Brain microvascular endothelial cell (primary cell): Measurements from ENCODE around the gene KIRREL3.

Source experiments
- DNase-seq: peaks from one replicate; pipeline ENCODE4 v3.0.0-alpha.2; 2020
- H3K27ac ChIP-seq: fragments of 250-450 bp; sonication (Bioruptor Pico); 2 replicates; pipeline ENCODE4 v1.5.1; 2020; ENCODE audit warnings: mild to moderate bottlenecking, moderate library complexity
- H3K27me3 ChIP-seq: fragments of 250-450 bp; sonication (Bioruptor Pico); replicated peaks from 2 replicates; pipeline ENCODE4 v1.5.1; 2020; ENCODE audit warnings: mild to moderate bottlenecking
- H3K36me3 ChIP-seq: fragments of 250-450 bp; sonication (Bioruptor Pico); replicated peaks from 2 replicates; pipeline ENCODE4 v1.5.1; 2020; ENCODE audit warnings: mild to moderate bottlenecking
- H3K4me3 ChIP-seq: 2 replicates; pipeline ENCODE4 v1.5.1; 2011; ENCODE audit warnings: low read depth, mild to moderate bottlenecking, control low read depth, low read length, moderate library complexity
- in situ Hi-C: cut with HindIII; loops from 2 replicates; pipeline ENCODE4 v1.10.0; 2017; ENCODE audit warnings: low sequenced_read_pairs, low pct_ligation_motif_present
- TF ChIP-seq, protein P1 (sequence below): IDR thresholded peaks from 2 replicates; pipeline ENCODE4 v1.5.1; 2011; ENCODE audit warnings: low read depth, mild to moderate bottlenecking, moderate library complexity, low read length, control low read depth, inconsistent platforms; ENCODE audit errors: missing control alignments

Gene KIRREL3

GRCh38 chr11:126585388-126585773, 415.2 kb downstream of the KIRREL3 start:
- DNase-seq = peak; percentile 3
- in situ Hi-C loops = no loop called here
- Histone ChIP-seq H3K4me3 (peak overlapping the region; percentile 35), H3K36me3 (no peaks in the 10 kb centered on the region), H3K27me3 (no peaks in the 10 kb centered on the region), H3K27ac (peak overlapping the region; percentile 20)
- TF ChIP-seq, protein P1, sequence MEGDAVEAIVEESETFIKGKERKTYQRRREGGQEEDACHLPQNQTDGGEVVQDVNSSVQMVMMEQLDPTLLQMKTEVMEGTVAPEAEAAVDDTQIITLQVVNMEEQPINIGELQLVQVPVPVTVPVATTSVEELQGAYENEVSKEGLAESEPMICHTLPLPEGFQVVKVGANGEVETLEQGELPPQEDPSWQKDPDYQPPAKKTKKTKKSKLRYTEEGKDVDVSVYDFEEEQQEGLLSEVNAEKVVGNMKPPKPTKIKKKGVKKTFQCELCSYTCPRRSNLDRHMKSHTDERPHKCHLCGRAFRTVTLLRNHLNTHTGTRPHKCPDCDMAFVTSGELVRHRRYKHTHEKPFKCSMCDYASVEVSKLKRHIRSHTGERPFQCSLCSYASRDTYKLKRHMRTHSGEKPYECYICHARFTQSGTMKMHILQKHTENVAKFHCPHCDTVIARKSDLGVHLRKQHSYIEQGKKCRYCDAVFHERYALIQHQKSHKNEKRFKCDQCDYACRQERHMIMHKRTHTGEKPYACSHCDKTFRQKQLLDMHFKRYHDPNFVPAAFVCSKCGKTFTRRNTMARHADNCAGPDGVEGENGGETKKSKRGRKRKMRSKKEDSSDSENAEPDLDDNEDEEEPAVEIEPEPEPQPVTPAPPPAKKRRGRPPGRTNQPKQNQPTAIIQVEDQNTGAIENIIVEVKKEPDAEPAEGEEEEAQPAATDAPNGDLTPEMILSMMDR = no peak

DNA sequence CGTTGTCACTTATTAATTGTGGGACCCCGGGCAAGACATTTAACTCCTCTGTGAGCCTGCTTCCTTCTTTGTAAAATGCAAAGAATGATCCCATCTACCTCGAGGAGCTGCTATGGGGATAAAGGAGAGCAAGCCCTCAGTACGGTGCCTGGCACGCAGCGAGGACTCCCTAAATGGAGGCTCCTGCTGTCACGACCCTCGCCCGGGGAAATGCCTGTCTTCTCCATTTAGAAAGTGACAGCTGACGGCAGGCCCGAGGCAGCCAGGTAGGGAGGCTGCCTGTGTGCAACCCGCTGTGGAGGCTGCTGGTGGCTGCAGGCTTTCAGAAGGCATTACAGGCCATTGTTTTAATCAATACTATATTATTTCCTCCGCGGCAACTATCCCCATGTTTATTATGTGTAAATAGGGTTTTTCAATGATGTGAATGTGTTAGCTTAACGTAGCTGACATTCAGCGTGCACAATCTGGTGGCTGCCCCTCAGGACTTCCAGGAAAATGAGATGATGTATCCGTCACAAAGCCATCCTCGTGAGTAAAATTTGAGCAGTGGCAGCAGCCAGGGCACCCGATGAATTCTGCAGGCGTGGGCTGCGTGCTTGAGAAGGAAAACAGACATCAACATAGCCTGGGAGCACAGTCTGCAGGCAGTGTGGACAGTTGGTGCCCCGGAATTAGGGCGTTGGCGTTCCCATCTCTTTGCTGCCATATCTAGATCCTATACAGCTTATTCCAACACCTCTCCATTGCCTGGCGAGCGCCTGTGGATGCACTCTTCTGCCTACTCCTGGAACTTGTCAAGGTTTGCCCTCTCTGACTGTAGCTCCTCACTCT, 416.8 kb downstream of the KIRREL3 start:
- Histone ChIP-seq H3K27ac (no peak overlapping the region), H3K27me3 (no peaks in the 10 kb centered on the region), H3K36me3 (no peaks in the 10 kb centered on the region), H3K4me3 (no peak overlapping the region)
- TF ChIP-seq, protein P1 = no peak
- DNase-seq = no peak
- in situ Hi-C loops = no loop called here

GRCh38 chr11:126583101-126583500, 417.5 kb downstream of the KIRREL3 start:
- H3K36me3 ChIP-seq = no peaks in the 10 kb centered on the region
- no peak overlapping the region for H3K4me3 ChIP-seq
- DNase-seq = no peak
- H3K27me3 ChIP-seq = peaks cover 2% of the 10 kb centered on the region
- no peak overlapping the region for H3K27ac ChIP-seq
- TF ChIP-seq, protein P1 = no peak
- in situ Hi-C loops = no loop called here

DNA sequence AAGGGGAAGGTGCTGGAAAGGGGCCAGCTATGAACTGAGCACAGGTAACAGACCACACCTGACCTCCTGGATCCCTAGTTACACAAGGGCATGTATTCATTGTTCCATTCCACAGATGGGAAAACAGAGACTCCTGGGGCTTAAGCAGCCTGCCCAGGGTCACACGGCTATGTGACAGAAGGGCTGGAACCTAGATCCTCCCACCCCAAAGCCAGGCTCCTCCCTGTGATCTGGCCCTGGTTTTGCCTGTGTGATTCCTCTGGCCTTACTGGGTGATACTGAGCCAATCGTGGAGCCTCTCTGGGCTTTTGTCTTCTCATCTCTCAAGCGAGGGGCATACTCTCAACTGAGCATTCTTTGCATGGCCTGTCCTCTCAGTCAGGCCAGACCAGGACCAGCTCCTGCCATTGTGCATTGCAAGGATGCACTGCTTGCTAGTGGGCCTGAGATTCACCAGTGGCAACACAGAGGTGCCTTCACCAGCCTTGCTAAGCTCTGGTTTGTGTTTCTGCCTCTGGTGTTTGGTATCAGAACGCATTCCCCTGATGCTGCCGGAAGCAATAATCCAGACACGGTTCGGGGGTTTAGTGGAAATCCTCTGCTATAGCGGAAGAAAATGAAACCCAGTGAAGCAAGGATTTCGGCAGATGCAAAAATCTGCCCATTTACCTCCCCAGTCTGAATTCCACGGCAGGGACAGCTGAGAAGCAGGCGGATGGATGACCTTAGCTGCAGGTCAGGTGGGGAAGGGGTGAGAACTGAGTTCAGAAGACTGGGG, 418.5 kb downstream of the KIRREL3 start:
- no peak for DNase-seq
- H3K36me3 ChIP-seq = no peaks in the 10 kb centered on the region
- in situ Hi-C loops = no loop called here
- H3K27me3 ChIP-seq = peaks cover 2% of the 10 kb centered on the region
- no peak overlapping the region for H3K27ac ChIP-seq
- TF ChIP-seq, protein P1 = no peak
- no peak overlapping the region for H3K4me3 ChIP-seq

- no peak for DNase-seq
- no peak overlapping the region for H3K27ac ChIP-seq
- TF ChIP-seq, protein P1 = no peak
- in situ Hi-C loops = no loop called here
- H3K27me3 ChIP-seq = peaks cover 2% of the 10 kb centered on the region
- no peaks in the 10 kb centered on the region for H3K36me3 ChIP-seq
- no peak overlapping the region for H3K4me3 ChIP-seq
Measured at GRCh38 chr11:126578426-126578825, 422.1 kb downstream of the KIRREL3 start.
